HG03520 (cell line): ENCODE data around the gene CRLF1.

Experiments used
- ATAC-seq: cut with Tn5 transposase; IDR thresholded peaks from one replicate; pipeline ENCODE4 v1.9.1; 2021; ENCODE audit warnings: mild to moderate bottlenecking, moderate library complexity; ENCODE audit not compliant: unreplicated experiment

The CRLF1 gene

GRCh38 chr19:18562086-18562485 is 44.5 kb downstream of the CRLF1 start:
- ATAC-seq = no peak

GRCh38 chr19:18559685-18560084 is 46.9 kb downstream of the CRLF1 start:
- no peak for ATAC-seq

- no peak for ATAC-seq
Observed at GRCh38 chr19:18558604-18559003, 48.0 kb downstream of the CRLF1 start.

- no peak for ATAC-seq
Observed at GRCh38 chr19:18558202-18558555, 48.4 kb downstream of the CRLF1 start.

GRCh38 chr19:18557411-18558201 is 49.0 kb downstream of the CRLF1 start, which contains the start of gene KXD1:
KXD1 (plus strand) TSS chr19:18557870; CDS start chr19:18562057, 4,187 bp downstream.
- ATAC-seq = peak; percentile 94

- ATAC-seq = no peak
Observed at GRCh38 chr19:18551631-18552030, 55.0 kb downstream of the CRLF1 start.

- no peak for ATAC-seq
Observed at GRCh38 chr19:18543814-18544475, 62.7 kb downstream of the CRLF1 start.
